Peyer's patch (tissue), 4 donors: ENCODE data around the gene CS. TPM values are rescaled to one million over a fixed set of nuclear protein-coding genes. Genes with fewer than 3 reads are reported as not detected.
"Not testable (repeated sequence)": the region's sequence is repeated elsewhere in the genome, so short reads cannot be mapped to it uniquely, and the experiment has no call there.

Experiments
- DNase-seq, 3 donors: peaks; one replicate each; pipeline ENCODE4 v3.0.0-alpha.2; 2017 to 2019
- H3K27ac ChIP-seq, 4 donors: fragments of 200-600 bp; sonication (generic); one replicate each; pipeline ENCODE4 v1.5.1; 2016 to 2019
- H3K27me3 ChIP-seq, 2 donors: fragments of 200-600 bp; sonication (generic); one replicate each; pipeline ENCODE4 v1.5.1; 2019
- H3K36me3 ChIP-seq, 3 donors: fragments of 200-600 bp; sonication (generic); one replicate each; pipeline ENCODE4 v1.5.1; 2016 to 2019
- H3K4me1 ChIP-seq, 4 donors: fragments of 200-600 bp; sonication (generic); one replicate each; pipeline ENCODE4 v1.5.1; 2016 to 2019
- H3K4me3 ChIP-seq, 4 donors: fragments of 200-600 bp; sonication (generic); 1 replicate in 3 of 4; 2 replicates in 1 of 4; pipeline ENCODE4 v1.5.1; 2016 to 2019; ENCODE audit warnings: mild to moderate bottlenecking in 1 of 4
- H3K9me3 ChIP-seq, 4 donors: fragments of 200-600 bp; sonication (generic); one replicate each; pipeline ENCODE4 v1.5.1; 2016 to 2019; ENCODE audit warnings: mild to moderate bottlenecking in 1 of 4
- CTCF ChIP-seq, 6 experiments: fragments of 450-650 bp in 4 of 6; fragments of 200-600 bp in 2 of 6; sonication (generic) in 1 of 6; IDR thresholded peaks; one replicate each; pipeline ENCODE4 v1.5.1; 2017 to 2019; ENCODE audit warnings: antibody characterized with exemption in 6 of 6, mild to moderate bottlenecking in 3 of 6, moderate library complexity in 1 of 6
- POLR2A ChIP-seq, 2 donors: fragments of 450-650 bp; IDR thresholded peaks; one replicate each; pipeline ENCODE4 v1.5.1; 2017; ENCODE audit warnings: antibody characterized with exemption in 2 of 2, mild to moderate bottlenecking in 2 of 2, moderate library complexity in 2 of 2
- total RNA-seq, 4 donors: library from RNA; depleted of rRNA; stranded (reverse); fragments of >200 nt; gene quantifications; one replicate each; pipeline ENCODE4 v1.1.0, GENCODE V29; 2016

The CS gene
- total RNA-seq, 4 donors from 2014 or later, result 184 to 228 (median 203) TPM

DNA sequence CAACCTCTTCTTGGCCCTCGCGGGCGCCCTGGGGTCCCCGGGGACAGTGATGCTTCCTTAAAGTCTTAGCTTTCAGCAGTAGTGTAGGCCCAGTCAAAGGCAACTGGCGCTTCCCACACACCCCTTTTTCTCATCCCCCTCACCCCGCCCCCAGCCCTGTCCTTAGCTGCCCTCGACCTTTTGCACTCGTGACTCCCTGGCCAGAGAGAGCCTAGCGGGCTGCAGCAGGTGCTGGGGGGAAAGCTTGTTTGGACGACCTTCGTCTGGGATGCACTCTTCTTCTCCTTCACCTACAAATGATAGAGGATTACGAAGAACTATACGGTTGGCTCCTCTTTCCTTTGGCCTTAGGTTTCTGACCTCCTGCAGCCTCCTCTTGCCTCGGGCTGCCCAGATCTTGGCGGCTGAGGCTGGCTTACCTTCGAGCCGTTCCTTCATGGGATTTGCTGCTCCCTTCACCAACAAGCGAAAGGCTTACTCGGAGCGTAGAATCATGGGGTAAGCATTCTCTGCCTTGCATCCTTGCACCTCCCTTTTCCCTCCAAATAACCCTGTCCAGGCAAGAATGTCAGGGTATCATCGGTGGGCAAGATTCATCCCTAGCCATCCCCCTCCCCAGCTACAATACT lies 32.6 kb downstream of the CS start:
- peak overlapping the region; percentile 79 to 93 (median 82) for H3K4me3 ChIP-seq
- no peak for DNase-seq
- H3K9me3 ChIP-seq, result no peaks in the 10 kb centered on the region
- peaks cover 0 to 7% (median 3%) of the 10 kb centered on the region in 4 donors for H3K4me1 ChIP-seq
- H3K27ac ChIP-seq, result peak overlapping the region; percentile 94 to 96 (median 96)
- H3K36me3 ChIP-seq, result peaks cover 0 to 25% (median 0%) of the 10 kb centered on the region in 3 donors
- no peaks in the 10 kb centered on the region for H3K27me3 ChIP-seq
- TF ChIP-seq CTCF (IDR thresholded peaks at IDR 0.05) (no peak), POLR2A (IDR thresholded peaks at IDR 0.05) (no peak)

GRCh38 chr12:56266693-56267442 lies 33.3 kb downstream of the CS start, which contains the start of gene COQ10A:
TSS of gene COQ10A (plus strand) at chr12:56266942. CDS start at chr12:56267119, 177 bp downstream.
- H3K36me3 ChIP-seq, result peaks cover 0 to 18% (median 0%) of the 10 kb centered on the region in 3 donors
- no peaks in the 10 kb centered on the region for H3K9me3 ChIP-seq
- DNase-seq, result peak; percentile 91 to 97 (median 96)
- H3K27ac ChIP-seq, result peak within 1 kb of the TSS; percentile 94 to 96 (median 96)
- H3K27me3 ChIP-seq, result no peaks in the 10 kb centered on the region
- H3K4me1 ChIP-seq, result peaks cover 0 to 7% (median 3%) of the 10 kb centered on the region in 4 donors
- TF ChIP-seq POLR2A (IDR thresholded peaks at IDR 0.05), result peak; percentile 78 to 82
- peak; percentile 60 to 77 (median 66) for TF ChIP-seq CTCF (IDR thresholded peaks at IDR 0.05)
- peak within 1 kb of the TSS; percentile 79 to 93 (median 82) for H3K4me3 ChIP-seq

DNA sequence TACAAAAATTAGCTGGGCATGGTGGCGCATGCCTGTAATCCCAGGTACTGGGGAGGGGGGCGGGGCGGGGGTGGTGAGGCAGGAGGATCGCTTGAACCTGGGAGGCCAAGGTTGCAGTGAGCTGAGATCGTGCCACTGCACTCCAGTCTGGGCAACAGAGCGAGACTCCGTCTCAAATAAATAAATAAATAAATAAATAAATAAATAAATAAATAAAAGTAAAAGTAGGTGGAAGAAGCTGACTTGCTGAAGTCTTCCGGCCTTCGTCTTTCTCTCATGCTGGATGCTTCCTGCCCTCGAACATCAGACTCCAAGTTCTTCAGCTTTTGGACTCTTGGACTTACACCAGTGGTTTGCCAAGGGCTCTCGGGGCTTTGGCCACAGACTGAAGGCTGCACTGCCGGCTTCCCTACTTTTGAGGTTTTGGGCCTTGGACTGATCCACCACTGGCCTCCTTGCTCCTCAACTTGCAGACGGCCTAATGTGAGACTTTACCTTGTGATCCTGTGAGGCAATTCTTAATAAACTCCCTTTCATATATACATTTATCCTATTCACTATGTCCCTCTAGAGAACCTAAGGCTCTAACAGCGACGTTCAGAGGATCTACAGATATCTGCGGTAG lies 34.0 kb downstream of the CS start:
- H3K9me3 ChIP-seq, DNase-seq, H3K27me3 ChIP-seq, H3K4me1 ChIP-seq: not testable (repeated sequence)
- Histone ChIP-seq H3K36me3 (peaks cover 0 to 11% (median 0%) of the 10 kb centered on the region in 3 donors), H3K4me3 (peak overlapping the region; percentile 79 to 93 (median 82)), H3K27ac (peak overlapping the region; percentile 94 to 96 (median 96))

DNA sequence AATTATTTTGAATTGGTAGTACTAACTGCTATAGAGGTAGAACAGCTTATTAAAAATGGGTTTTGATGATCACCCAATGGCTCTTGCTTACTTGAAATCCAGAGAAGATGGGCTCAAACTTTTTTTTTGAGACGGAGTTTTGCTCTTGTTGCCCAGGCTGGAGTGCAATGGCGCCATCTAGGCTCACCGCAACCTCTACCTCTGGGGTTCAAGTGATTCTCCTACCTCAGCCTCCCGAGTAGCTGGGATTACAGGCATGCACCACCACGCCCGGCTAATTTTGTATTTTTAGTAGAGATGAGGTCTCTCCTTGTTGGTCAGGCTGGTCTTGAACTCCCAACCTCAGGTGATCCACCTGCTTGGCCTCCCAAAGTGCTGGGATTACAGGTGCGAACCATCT lies 37.2 kb downstream of the CS start:
- H3K4me3 ChIP-seq, H3K36me3 ChIP-seq, DNase-seq, H3K27me3 ChIP-seq, H3K27ac ChIP-seq, H3K9me3 ChIP-seq: not testable (repeated sequence)
- peaks cover 0 to 14% (median 3%) of the 10 kb centered on the region in 4 donors for H3K4me1 ChIP-seq
- peak in 1 of 6 experiments; percentile 10 for TF ChIP-seq CTCF (IDR thresholded peaks at IDR 0.05)

DNA sequence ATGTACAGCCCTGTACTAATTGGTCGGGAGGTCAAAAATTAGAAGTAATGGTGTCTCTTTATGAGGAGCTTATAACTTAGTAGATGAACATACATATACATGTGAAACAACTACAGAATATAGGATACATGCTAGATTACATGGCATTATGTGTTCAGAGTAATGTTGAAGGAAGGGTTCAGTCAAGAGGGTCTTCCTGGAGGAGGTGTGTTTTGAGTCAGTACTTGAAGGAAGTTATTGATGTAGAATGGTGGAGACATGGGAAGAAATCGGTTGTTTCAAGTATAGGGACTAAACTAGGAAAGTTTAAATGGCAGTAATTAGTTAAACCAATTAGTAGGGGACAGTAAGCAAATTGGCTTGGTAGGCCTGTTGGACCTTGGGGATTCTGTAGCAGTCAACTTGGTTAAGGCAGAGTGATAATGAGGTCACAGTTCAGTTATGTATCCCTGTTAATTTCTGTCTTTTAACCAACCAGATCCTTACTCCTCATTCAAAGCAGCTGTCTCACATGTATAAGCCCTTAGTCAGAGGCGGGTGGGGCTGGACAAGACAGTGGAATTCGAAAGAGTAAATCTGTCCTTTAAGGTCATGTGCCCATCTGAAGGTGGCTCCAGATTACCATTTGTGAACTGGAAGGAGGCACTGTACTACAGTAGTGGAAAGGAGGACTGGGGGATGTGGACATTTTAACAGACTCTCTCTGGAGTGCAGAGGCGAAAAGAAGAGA lies 38.5 kb downstream of the CS start:
- no peaks in the 10 kb centered on the region for H3K9me3 ChIP-seq
- no peaks in the 10 kb centered on the region for H3K27me3 ChIP-seq
- H3K36me3 ChIP-seq, result no peaks in the 10 kb centered on the region
- H3K4me1 ChIP-seq, result peaks cover 0 to 23% (median 6%) of the 10 kb centered on the region in 4 donors
- H3K4me3 ChIP-seq, result no peak overlapping the region
- peak overlapping the region in 1 of 4 donors; percentile 72 for H3K27ac ChIP-seq
- no peak for TF ChIP-seq CTCF (IDR thresholded peaks at IDR 0.05)
- TF ChIP-seq POLR2A (IDR thresholded peaks at IDR 0.05), result no peak
- peak in 1 of 3 donors; percentile 82 for DNase-seq
